GM19438 (cell line): Measurements from ENCODE around the gene TCF12.
"Not testable (repeated sequence)": the region's sequence is repeated elsewhere in the genome, so short reads cannot be mapped to it uniquely, and the experiment has no call there.

ENCODE experiments used
- ATAC-seq: cut with Tn5 transposase; IDR thresholded peaks from one replicate; pipeline ENCODE4 v1.9.1; 2021; ENCODE audit warnings: low read depth; ENCODE audit not compliant: unreplicated experiment

Gene TCF12

GRCh38 chr15:57156210-57156884 lies 237.9 kb downstream of the TCF12 start:
- ATAC-seq = no peak

DNA sequence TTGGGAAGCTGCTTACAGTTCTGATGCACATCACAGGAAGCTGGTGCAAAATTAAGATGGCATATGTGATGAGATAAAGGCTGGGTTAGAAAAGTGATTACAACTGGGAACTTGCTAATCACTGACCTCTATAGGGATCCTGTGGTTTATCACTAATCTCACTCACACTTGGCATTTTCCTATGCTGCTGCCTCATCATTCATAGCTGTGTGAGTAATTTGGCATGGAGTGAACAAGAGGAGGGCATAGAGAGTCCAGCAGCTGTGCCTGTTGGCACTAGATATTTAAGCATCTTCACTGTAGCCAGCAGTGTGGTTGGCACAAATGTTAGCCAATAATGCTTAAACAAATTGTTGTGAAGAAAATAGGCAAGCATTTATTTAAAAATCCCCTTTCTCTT lies 240.1 kb downstream of the TCF12 start:
- no peak for ATAC-seq

- no peak for ATAC-seq
These were observed 240.7 kb downstream of the TCF12 start for GRCh38 chr15:57158997-57159668.

DNA sequence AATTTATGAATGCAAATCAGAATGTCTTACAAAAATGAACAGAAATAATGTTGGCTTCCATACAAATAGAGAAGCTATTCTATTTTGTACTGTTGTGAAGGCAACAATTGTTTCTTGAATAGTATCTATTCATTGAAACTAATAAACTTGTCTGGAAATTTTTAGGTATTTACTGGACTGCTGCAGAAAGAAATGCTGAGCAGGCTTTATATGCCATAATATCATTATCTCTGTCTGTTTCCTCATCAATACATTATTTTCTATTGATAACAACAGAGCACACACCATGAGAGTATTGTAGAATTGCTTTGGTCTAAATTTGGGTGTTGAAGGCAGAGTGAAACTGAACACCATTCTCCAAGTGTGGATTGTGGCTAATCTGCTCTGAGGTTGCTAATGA lies 241.3 kb downstream of the TCF12 start:
- ATAC-seq = no peak

GRCh38 chr15:57160823-57161560 lies 242.5 kb downstream of the TCF12 start:
- ATAC-seq = no peak

DNA sequence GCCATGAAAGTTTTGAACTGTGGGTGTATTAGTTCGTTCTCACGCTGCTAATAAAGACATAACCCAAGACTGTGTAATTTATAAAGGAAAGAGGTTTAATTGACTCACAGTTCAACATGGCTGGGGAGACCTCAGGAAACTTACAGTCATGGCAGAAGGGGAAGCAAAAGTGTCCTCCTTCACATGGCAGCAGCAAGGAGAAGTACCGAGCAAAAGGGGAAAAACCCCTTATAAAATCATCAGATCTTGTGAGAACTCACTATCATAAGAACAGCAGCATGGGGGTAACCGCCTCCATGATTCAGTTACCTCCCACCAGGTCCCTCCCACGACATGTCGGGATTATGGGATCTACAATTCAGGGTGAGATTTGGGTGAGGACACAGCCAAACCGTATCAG lies 245.8 kb downstream of the TCF12 start:
- not testable (repeated sequence) for ATAC-seq

DNA sequence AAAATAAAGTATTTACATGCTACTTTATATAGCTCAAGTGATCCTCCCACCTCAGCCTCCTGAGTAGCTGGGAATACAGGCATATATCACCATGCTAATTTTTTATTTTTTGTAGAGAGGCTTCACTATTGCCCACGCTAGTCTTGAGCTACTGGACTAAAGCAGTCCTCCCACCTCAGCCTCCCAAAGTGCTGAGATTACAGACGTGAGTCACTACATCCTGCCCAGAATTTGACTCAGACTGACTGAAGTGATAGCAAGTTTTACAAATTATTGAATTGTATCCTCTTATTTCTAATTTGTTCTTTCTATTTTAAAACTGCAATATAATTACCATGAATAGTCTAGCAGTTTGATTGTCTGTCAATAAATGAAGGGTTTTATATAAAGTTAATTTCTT lies 247.5 kb downstream of the TCF12 start:
- no peak for ATAC-seq

GRCh38 chr15:57167821-57168395 lies 249.5 kb downstream of the TCF12 start:
- no peak for ATAC-seq

GRCh38 chr15:57169643-57170042 lies 251.2 kb downstream of the TCF12 start:
- ATAC-seq = no peak

- ATAC-seq = no peak
These were observed 253.0 kb downstream of the TCF12 start for GRCh38 chr15:57171426-57171825.

DNA sequence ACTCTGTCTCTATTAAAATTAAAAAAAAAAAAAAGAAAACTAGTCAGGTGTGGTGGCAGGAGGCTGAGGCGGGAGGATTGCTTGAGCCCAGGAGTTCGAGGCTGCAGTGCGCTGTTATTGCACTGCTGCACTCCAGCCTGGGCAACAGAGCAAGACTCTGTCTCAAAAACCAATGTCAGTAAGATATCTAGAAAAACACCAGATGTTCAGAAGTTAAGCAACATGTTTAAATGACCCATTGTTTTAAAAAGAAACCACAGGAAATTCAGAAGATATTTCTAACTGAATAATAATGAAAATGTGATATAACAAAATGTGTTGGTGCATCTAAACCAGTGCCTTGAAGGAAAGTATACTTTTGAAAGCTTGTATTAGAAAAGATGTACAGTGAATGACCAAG lies 254.5 kb downstream of the TCF12 start:
- ATAC-seq = no peak

DNA sequence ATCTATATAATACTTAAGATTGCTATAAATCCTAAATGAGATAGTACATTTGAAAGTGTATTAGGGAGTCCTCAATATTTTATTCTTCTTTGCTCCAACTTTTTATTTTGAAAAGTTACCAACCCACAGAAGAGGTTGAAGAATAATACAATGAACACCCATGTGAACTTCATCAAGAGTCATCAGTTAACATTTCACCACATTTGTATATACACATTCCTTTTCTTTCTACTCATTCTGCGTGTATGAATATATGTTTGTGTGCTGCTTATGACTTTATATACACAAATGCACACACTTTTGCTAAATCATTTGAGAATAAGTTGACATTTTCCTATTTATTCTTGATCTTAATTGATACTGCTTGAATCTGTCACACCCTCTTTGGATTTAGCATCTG lies 264.6 kb downstream of the TCF12 start:
- no peak for ATAC-seq

- ATAC-seq = no peak
These were observed 265.3 kb downstream of the TCF12 start for GRCh38 chr15:57183614-57184344.

GRCh38 chr15:57184502-57184901 lies 266.1 kb downstream of the TCF12 start:
- no peak for ATAC-seq

- ATAC-seq = no peak
These were observed 267.1 kb downstream of the TCF12 start for GRCh38 chr15:57185507-57186074.

DNA sequence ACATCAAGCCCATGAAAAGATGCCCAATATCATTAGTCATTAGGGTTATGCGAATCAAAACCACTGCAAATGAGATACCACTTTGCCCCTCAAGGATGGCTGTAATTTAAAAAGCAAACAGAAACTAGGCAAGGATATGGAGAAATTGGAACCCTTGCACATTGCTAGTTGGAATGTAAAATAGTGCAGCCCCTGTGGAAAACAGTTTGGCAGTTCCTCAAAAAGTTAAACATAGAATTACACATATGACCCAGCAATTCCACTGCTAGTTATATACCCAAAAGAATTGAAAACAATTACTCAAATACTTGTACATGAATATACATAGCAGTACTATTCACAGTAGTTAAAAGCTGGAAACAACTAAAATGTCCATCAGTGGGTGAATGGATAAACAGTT lies 271.0 kb downstream of the TCF12 start:
- ATAC-seq = no peak

GRCh38 chr15:57190208-57190607 lies 271.8 kb downstream of the TCF12 start:
- ATAC-seq = no peak

DNA sequence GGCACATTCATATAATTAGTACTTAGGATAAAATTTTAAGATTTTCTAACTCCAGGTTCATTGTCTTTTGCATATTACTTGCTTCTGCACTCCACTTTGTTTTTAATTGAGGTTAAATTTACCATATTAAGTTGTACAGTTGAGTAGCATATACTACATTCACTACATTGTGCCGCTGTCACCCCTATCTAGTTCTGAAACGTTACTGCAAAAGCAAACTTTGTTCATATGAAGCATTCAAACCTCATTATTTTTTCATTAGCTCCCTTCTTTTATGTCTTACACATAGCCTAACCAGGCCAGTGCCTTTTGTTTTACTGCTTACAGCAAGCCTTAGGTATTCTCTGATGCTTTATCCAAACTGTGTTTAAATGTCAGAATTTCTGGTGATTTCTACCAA lies 274.7 kb downstream of the TCF12 start:
- no peak for ATAC-seq

GRCh38 chr15:57195326-57195725 lies 276.9 kb downstream of the TCF12 start:
- ATAC-seq = no peak

DNA sequence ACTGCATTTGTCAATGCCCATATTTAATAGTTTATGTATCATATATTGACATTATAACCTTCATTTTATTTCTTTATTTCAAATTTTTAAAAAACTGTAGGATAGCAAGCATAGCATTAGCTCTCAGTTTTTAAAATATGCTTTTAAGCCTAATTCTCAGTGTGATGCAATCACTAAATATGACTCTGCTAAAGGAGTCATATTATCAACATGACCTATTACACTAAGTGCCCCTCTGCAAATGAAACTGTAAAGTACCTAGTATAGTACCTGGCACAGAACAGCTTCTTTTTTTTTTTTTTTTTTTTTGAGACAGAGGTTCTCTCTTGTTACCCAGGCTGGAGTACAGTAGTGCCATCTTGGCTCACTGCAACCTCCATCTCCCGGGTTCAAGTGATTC lies 278.4 kb downstream of the TCF12 start:
- no peak for ATAC-seq
